ENCODE results near the gene TMEM259. TPM values are rescaled to one million over a fixed set of nuclear protein-coding genes. Genes with fewer than 3 reads are reported as not detected.

The TMEM259 gene
- total and polyA plus RNA-seq, 2 of the 13 experiments (the other 11 are each of a cell fraction or from before 2014, with no cell fraction given) = 64.7 to 164 TPM

GRCh38 chr19:980133-980998 lies 40.6 kb downstream of the TMEM259 start (continued):
- TF ChIP-seq GMEB2 (CRISPR knock-in tag; IDR thresholded peaks at IDR 0.05; ENCODE audit: low read depth) (no peak), ZFP1 (CRISPR knock-in tag; IDR thresholded peaks at IDR 0.05) (0 out of 2 replicates have a peak, but pooled peaks have one; percentile 53), FOXM1 (CRISPR knock-in tag; IDR thresholded peaks at IDR 0.05) (no peak), CTCF (CRISPR knock-in tag; IDR thresholded peaks at IDR 0.05) (peak; percentile 43), YEATS4 (CRISPR knock-in tag; IDR thresholded peaks at IDR 0.05; ENCODE audit: borderline replicate concordance) (peak; percentile 93), ZKSCAN5 (CRISPR knock-in tag; IDR thresholded peaks at IDR 0.05) (no peak), PRDM15 (CRISPR knock-in tag; IDR thresholded peaks at IDR 0.05) (peak; percentile 65; the same call in 1 of the 2 replicates), ZNF784 (CRISPR knock-in tag; IDR thresholded peaks at IDR 0.05; ENCODE audit: borderline replicate concordance) (peak; percentile 41; the same call in 1 of the 2 replicates), SSRP1 (CRISPR knock-in tag; IDR thresholded peaks at IDR 0.05) (no peak), SOX5 (CRISPR knock-in tag; IDR thresholded peaks at IDR 0.05; ENCODE audit: borderline replicate concordance) (peak; percentile 66), GLMP (CRISPR knock-in tag; IDR thresholded peaks at IDR 0.05; ENCODE audit: borderline replicate concordance) (no peak), CHD2 (IDR thresholded peaks at IDR 0.05; ENCODE audit: low read depth, low read length) (peak; percentile 74), ARHGAP35 (CRISPR knock-in tag; IDR thresholded peaks at IDR 0.05; ENCODE audit: borderline replicate concordance) (peak; percentile 67; the same call in 1 of the 2 replicates), ZNF383 (CRISPR knock-in tag; IDR thresholded peaks at IDR 0.05; ENCODE audit: borderline replicate concordance) (no peak), ZNF343 (CRISPR knock-in tag; IDR thresholded peaks at IDR 0.05) (no peak), RBFOX2 (IDR thresholded peaks at IDR 0.05; ENCODE audit: low read depth, low read length) (peak; percentile 57), ZNF224 (CRISPR knock-in tag; IDR thresholded peaks at IDR 0.05) (no peak), ZNF225 (CRISPR knock-in tag; IDR thresholded peaks at IDR 0.05) (no peak; the same call in 1 of the 2 replicates), PRPF4 (IDR thresholded peaks at IDR 0.05; ENCODE audit: low read depth, low read length, poor library complexity, severe bottlenecking) (peak; percentile 95)

Measured in HepG2 (cell line).